Myocyte (in vitro differentiated cells): ENCODE measurements around the gene TTR. TPM values are rescaled to one million over a fixed set of nuclear protein-coding genes. Genes with fewer than 3 reads are reported as not detected.

Experiments
- total RNA-seq: library from RNA; depleted of rRNA; stranded (reverse); fragments of >200 nt; gene quantifications from 2 replicates; pipeline ENCODE4 v1.2.3, GENCODE V29; 2014

The TTR gene
- total RNA-seq, 1 donor from 2014 or later: not detected

Other genes with a start within 250 kb of the TTR start
- gene DSG4, start 215.1 kb upstream of the TTR start, total RNA-seq: not detected in 2 replicates
- not detected in 2 replicates for gene DSG3, start 144.1 kb upstream of the TTR start, total RNA-seq
- gene DSG2, start 93.7 kb upstream of the TTR start, total RNA-seq: not detected in 2 replicates
- gene B4GALT6, start 92.7 kb downstream of the TTR start, total RNA-seq: not detected in 2 replicates
- not detected in 2 replicates for gene SLC25A52, start 169.0 kb downstream of the TTR start, total RNA-seq